Islet precursor cell (in vitro differentiated cells): ENCODE measurements around the gene CCDC54.

Source experiments
- DNase-seq: peaks from one replicate; pipeline ENCODE4 v3.0.0-alpha.2; 2018

The CCDC54 gene

GRCh38 chr3:107394502-107394901 is 17.3 kb downstream of the CCDC54 start:
- peak; percentile 60 for DNase-seq

DNA sequence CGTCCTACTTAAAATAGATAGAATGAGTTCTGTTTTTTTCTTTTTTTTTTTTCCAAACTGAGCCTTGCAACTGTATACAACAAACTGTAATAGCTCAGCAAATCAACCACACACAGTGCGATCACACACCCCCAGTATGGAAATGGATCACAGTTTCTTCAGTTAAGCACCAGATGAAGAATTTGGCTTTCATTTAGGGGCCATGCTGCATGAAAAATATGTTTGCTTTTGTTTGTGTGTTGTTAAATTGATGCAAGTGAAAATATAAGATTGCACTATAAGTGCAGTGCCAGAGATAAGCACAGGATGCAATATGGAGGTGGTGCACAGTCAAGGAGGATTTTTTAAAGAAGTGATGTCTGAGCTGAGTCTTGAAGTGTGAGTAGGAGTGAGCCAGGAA is 17.8 kb downstream of the CCDC54 start:
- DNase-seq: no peak

- DNase-seq: no peak
These were observed 24.1 kb downstream of the CCDC54 start for GRCh38 chr3:107401301-107401700.

DNA sequence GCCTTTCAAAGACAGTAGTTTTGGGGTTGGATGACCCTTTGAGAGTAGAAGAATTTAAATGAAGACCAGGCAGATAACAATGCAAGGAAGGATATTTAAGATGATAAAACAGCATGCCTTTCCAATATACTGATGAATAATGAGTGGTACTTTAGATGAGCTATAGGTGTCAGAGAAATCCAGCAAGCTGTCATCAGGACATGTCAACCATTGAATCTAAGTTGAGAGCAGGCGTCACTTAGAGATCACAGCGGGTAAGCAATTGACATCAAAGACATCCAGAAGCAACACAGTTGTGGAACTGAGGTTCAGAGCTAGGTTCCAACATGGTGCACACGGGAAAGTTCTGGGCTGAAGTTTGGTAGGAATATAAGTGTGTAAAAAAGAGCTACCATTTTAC is 25.0 kb downstream of the CCDC54 start:
- DNase-seq: no peak

GRCh38 chr3:107404727-107405469 is 27.7 kb downstream of the CCDC54 start:
- DNase-seq: no peak

DNA sequence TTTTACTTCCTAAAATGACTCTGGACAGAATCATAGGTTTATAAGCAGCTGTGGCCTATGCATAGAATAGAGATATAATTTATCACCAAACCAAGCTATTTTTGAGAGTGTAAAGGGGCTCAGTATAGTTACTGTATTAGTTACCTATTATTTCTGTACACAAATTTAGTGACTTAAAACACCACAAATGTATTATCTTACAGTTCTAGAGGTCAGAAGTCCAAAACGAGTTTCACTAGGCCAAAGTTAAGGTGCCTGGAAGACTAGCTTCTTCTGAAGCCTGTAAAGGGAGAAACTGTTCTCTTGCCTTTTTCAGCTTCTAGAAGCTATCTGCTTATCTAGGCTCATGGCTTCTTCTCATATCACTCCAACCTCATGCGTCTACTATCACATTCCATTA is 30.1 kb downstream of the CCDC54 start:
- no peak for DNase-seq

DNA sequence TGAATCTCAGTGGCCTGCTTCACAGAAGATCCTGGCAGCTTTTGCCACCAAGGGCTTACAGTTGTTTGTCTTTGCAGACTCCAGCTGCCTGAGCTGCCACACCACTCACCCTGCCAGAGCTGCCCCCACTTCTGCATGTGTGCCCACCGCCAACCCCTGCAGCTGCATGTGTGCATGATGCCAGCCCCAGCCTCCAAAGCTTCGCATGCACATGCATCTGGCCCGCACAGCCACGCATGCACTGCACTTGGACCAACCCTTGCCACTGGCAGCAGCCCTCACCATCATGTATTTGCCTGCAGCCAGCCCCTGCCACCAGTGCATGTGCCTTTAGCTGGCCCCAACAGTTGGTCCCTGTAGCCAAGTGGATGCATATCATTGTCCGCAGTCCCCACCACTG is 31.3 kb downstream of the CCDC54 start:
- DNase-seq: no peak

DNA sequence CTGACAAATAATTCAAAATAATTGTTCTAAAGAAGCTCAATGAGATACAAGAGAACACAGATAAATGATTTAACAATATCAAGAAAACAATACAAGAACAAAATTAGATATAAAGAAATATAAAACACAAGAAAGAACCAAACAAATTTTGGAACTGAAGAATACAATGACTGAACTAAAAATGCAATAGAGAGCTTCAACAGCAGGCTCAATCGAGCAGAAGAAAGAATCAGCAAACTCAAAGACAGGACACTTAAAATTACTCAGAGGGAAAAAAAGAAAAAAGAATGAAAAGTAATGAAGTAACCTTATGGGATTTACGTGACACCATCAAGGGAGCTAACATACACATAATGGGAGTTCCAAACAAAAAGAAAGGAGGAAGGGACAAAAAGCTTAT is 32.1 kb downstream of the CCDC54 start:
- DNase-seq: no peak

GRCh38 chr3:107410606-107411005 is 33.4 kb downstream of the CCDC54 start:
- no peak for DNase-seq

DNA sequence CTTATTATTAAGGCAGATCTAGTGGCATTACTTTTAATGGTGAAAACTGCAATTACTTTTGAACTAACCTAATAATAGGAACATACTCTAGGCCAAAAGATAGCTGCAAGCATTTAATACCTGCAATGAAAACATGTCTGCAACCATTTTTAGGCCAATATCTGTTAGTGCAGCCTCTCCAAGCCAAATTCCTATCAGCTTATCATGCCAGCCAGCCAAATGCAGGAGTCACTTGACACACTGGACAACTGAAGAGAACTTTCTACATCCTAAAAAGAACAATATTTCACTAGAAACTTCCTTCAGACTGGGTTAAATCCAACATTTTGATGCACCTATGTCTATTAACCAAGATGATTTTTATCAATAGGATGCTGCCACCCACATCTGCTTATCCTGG is 33.8 kb downstream of the CCDC54 start:
- no peak for DNase-seq

DNA sequence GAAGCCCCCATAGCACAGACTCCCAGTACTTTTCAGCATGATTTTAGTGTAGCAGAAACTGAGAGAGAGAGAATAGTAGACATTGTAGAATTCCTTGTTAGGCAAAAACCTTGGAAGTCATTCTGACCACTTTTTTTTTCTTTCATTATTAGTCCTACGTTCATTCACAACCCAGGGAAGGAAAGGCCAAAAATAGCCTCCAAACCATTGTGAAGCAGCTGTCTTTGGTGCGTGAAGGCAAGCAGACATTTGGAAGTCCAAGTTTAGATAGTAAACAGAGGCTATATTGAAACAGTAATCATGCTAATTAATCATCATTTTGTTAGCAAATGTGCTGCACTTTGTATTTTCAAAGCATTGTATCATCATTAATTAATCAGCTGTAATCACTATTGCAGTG is 34.5 kb downstream of the CCDC54 start:
- DNase-seq: no peak

DNA sequence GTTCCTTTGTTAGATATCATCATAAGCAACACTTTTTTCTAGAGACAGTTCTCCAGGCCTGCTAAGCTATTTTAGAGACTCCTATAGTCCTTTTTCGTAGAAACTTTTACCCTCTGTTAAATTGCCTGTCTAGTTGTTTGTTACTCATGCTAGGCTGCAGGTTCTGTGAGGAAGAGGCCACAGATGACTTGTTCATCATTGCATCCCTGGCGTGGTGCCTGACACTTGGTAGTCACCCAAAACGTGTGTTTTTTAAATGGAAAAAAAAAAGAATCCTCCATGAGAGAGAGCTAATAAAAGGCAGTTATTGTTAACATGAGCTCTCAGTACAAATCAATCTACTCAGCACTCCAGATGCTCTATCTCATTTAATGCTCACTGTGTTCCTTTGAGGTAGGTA is 35.1 kb downstream of the CCDC54 start:
- DNase-seq: no peak

DNA sequence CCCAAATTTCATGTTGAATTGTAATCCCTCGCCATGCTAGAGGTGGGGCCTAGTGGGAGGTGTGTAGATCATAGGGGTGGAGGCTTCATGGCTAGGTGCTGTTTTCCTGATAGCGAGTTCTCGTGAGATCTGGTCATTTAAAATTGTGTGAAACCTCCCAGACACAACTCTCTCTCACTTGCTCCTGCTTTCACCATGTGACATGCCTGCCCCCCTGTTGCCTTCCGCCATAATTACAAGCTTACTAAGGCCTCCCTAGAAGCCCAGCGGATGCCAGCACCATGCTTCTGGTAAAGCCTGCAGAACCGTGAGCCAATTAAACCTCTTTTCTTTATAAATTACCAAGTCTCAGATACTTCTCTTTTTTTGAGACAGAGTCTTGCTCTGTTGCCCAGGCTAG is 36.0 kb downstream of the CCDC54 start:
- DNase-seq: no peak

GRCh38 chr3:107414325-107414964 is 37.2 kb downstream of the CCDC54 start:
- no peak for DNase-seq

DNA sequence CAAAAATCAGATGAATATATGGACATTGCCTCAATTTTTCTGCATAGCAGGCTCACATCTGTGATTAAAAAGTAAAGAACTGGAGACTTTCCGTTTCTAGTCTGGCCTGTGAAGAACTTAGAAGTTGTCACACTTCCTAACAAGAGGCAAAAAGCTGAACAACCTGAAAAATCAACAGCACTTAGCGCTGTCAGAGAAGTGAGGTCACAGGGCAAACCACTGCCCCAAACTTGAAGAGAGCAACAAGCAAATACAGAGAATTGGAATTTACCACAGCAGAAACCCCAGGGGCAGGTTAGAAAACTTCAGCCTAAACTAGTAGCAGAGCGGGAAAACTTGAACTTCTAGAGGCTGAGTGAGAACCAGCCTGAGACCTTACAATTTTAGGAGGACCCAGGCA is 38.9 kb downstream of the CCDC54 start:
- DNase-seq: peak; percentile 81

DNA sequence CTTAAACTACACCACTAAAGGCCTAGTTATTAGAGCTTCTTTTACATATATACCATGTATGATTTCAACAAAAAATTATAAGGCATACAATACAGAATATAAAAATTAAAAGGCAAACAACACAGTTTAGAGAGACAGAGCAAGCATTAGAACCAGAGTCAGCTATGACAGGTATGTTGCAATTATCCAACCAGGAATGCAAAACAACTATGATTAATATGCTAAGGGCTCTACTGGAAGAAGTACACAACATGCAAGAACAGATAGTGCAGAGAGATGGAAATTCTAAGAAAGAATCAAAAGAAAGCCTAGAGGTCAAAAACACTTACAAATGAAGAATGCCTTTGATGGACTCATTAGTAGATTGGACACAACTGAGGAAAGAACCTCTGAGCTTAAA is 39.6 kb downstream of the CCDC54 start:
- DNase-seq: no peak

GRCh38 chr3:107421170-107421792 is 44.0 kb downstream of the CCDC54 start:
- peak; percentile 60 for DNase-seq

GRCh38 chr3:107421881-107422280 is 44.6 kb downstream of the CCDC54 start:
- DNase-seq: no peak

GRCh38 chr3:107425033-107425432 is 47.8 kb downstream of the CCDC54 start:
- no peak for DNase-seq

DNA sequence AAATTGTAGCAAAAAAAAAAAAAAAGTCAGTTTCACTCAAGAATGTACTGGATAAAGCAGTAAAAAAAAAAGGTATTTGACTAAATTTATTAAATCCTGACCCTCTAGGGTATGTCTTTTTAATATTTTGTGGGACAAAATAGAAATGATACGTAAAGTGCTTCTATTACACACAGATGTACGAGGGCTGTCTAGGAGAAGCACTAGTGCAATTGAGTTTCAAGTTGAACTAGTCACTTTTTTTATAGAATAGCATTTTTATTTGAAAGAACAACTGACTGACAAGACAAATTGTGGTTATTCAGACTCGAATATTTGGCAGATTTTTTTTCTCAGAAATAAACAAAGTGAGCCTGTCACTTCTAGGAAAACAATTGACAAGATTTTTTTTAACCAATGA is 49.0 kb downstream of the CCDC54 start:
- no peak for DNase-seq
